GM19468 (cell line): Measurements from ENCODE around the gene UBE4A.

Experiments
- ATAC-seq: cut with Tn5 transposase; IDR thresholded peaks from one replicate; pipeline ENCODE4 v1.9.1; 2021; ENCODE audit warnings: mild to moderate bottlenecking, moderate library complexity, moderate number of reproducible peaks; ENCODE audit not compliant: unreplicated experiment; ENCODE audit errors: extremely low read depth

The UBE4A gene, protein sequence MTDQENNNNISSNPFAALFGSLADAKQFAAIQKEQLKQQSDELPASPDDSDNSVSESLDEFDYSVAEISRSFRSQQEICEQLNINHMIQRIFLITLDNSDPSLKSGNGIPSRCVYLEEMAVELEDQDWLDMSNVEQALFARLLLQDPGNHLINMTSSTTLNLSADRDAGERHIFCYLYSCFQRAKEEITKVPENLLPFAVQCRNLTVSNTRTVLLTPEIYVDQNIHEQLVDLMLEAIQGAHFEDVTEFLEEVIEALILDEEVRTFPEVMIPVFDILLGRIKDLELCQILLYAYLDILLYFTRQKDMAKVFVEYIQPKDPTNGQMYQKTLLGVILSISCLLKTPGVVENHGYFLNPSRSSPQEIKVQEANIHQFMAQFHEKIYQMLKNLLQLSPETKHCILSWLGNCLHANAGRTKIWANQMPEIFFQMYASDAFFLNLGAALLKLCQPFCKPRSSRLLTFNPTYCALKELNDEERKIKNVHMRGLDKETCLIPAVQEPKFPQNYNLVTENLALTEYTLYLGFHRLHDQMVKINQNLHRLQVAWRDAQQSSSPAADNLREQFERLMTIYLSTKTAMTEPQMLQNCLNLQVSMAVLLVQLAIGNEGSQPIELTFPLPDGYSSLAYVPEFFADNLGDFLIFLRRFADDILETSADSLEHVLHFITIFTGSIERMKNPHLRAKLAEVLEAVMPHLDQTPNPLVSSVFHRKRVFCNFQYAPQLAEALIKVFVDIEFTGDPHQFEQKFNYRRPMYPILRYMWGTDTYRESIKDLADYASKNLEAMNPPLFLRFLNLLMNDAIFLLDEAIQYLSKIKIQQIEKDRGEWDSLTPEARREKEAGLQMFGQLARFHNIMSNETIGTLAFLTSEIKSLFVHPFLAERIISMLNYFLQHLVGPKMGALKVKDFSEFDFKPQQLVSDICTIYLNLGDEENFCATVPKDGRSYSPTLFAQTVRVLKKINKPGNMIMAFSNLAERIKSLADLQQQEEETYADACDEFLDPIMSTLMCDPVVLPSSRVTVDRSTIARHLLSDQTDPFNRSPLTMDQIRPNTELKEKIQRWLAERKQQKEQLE

DNA sequence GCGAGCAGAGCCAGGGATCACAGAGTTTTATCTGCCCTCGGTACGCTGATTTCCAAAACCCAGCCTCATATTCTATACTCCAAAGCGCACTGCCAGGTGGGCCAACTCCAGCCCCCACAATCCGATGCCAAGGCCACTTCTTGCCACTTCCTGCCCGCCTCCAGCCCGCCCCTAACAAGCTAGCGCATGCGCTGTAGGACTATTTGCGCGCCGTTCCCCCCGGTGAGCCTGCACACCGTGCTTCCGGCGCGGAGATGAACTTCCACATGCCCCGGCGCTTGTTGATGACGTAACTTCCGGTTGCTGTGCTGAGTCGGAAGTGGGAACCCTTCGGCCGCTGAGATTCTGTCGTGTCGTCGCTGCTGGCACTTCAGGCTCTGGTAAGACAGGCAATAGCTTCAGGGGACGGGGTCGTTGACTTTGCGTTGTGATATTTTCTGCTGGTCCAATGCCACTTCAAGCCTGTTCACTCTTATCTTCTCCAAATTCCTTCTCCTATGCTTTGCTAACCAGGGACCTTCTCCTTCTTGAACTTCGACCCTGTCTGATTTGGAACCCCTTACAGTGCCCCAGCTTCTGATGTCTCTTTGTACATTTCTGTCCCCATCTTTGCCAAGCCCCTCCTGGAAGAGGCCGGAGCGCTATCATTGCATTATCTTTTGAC lies at the start of gene UBE4A:
UBE4A (plus strand) TSS at position 306 of the 664 bp plus-strand sequence. CDS start 5,481 bp downstream, outside the sequence.
- peak; percentile 70 for ATAC-seq

DNA sequence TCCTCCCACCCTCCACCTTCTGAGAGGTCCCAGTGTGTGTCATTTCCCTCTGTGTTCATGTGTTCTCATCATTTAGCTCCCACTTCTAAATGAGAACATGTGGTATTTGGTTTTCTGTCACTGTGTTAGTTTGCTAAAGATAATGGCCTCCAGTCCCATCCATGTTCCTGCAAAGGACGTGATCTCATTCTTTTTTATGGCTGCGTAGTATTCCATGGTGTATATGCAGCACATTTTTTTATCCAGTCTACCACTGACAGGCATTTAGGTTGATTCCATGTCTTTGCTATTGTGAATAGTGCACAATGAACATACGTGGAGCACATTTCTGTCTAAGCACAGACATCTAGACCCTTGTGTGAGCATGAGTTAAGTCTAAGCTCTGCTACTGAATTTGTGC lies 49.1 kb upstream of the UBE4A start:
- ATAC-seq: no peak

DNA sequence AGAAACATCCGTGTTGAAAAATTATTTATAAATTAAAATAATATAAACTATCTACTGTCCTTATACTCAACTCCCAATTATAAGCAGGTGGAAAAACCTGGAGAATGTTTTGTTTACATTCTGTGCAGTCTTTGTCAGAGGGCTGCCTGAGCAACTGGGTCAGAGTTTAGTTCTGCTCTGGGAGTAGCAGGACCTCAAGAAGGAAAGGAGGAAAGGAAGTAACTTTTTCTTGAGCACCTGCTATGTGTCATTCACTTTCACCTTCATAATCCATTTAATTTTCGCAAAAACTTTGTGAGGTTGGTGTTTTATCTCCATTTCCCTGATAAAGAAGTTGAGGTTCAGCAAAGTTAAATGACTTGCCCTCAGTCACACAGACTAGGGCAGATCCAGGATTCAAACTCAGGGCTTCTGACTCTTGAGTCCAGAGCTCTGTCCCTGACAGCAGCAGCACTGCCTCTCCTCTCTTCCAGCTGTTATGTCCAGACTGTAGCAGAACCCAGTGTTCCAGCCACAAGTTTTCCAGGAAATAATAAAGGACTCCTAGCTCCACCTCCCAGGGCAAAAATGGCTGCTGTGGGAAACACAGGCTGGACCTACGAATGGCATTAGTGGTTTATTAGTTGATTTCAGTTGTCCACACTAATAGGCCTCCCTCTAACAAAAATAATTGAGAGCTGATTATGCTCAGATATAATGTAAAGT lies 48.5 kb upstream of the UBE4A start:
- no peak for ATAC-seq

DNA sequence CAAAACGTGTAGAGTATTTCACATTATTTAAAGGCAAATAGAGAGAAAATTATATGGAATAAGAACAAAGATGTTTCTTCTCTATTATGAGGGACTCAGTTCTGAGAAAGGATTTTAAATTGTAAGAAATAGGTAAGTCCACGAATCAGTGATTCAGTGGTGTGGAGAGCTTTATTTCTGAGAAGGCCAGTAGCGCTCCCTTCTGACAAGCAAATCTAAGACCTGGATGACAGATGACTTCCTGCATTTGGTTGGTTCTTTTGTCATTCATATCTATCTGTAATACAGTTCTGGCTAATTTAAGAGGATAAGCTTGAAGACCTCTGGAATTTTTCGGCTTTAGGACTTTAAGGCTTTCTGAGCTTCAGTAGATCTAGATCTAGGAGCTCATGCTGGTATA lies 47.9 kb upstream of the UBE4A start:
- ATAC-seq: no peak

DNA sequence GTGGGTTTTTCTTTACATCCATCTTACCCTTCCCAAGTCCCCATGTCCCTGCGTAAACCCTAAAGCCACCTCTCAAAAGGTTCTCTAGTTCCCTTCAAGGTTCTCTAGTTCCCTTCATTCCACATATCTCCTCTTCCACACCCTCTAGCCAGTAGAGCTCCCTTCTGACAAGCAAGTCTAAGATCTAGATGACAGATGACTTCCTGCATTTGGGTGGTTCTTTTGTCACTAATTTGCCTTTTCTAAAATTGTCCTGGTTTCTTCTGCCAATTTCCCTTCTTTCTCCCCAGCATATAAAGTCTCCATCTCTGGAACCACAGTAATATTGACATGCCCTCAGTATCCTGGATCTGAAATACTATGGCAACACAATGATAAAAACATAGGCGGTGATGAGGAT lies 47.1 kb upstream of the UBE4A start:
- no peak for ATAC-seq

DNA sequence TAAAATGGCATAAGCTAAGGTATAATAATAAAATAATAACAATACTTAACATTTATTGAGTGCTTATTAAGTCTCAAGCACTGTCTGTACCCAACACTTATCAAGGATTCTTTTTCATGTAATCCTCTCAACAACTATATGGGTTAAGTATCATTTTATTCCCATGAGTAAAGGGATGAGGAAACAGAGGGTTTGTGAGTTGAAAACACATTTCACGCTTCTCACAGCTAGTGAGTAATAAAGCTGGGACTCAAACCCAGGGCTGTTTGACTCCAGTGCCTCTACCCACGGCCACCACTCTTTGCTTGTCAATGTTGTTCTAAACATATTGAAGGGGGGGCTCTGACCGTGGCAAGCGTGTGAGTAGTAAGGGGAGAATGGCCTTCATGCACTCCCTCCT lies 46.2 kb upstream of the UBE4A start:
- no peak for ATAC-seq

DNA sequence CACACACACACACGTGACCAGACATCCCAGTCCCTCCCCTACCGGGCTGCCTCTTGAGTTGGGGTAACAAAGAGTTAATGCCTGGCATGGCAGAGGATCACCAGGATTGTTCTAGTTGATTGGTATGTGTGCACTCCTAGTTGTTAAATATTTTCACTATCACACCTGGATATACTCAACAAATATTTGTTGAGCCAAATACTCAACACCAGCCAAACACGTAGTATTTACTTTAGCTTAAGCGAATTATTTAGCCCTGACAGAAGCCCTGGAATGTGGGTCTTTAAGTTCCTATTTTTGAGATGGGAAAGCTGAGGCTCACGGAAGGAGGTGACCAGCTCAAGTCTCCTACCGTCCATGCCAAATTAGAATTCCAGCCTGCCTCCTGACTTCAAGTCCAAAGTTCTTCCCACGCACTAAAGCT lies 44.4 kb upstream of the UBE4A start:
- ATAC-seq: no peak

DNA sequence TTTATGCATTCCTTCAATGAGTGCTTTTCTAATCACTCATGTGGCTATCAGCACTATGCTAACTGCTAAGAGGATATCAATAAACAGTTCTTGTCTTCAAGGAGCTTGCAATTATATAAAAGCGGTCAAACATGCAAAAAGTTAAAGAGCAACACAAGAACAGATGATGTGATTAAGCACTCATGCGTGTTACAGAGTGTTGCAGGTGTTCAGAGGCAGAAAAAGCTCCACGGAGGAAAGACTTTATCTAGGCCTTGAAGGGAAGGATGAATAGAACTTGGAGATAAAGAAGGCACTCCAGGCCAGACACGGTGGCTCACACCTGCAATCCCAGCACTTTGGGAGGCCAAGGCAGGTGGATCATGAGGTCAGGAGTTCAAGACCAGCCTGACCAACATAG lies 41.3 kb upstream of the UBE4A start:
- ATAC-seq: no peak

DNA sequence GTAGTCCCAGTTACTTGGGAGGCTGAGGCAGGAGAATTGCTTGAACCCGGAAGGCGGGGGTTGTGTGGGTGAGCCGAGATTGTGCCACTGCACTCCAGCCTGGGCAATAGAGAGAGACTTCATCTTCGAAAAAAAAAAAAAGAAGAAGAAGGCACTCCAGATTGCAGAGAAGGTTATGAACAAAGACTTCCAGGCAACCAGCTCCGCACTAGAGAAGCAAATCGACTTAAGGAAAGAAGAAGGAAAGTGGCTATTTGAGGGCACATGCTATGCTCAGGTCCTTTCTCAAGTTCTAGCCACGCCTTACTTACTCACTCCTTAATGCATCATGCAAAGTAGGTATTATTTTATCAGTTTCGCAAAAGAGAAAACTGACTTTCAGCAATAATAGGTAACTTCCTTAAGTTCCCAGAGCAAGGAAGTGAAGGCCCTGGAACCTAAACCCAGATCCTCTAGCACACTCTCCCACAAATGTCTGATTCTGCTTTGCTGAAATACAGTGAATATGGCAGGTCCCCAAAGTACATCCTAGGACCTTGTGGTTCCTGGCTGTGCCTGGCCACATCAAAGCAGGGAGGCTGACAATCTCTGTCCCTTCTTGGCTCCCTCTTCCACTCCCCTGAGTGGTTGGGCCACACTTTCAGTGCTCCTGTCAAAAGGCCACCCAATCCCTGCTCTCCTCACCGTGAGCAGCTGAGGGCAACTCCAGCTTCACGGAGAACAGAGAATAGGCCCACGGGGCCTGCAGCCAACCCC lies 40.6 kb upstream of the UBE4A start:
- ATAC-seq: no peak

DNA sequence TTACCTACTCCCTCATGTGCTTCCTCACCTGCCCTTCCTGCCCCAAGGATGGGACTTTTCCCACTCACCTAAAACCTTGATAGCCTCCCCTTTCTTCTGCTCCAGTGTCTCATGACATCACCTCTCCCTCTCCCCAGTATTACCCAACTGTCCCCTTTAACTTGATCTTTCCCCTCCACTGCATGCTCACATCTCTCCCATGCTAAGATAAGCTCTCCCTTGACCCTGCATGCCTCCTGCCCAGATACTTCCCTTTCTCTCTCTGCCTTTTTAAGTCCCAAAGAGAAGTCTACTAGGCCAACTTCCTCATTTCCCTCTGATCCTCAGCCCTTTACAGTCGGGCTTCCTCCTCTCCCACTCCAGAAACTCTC lies 40.1 kb upstream of the UBE4A start:
- no peak for ATAC-seq

DNA sequence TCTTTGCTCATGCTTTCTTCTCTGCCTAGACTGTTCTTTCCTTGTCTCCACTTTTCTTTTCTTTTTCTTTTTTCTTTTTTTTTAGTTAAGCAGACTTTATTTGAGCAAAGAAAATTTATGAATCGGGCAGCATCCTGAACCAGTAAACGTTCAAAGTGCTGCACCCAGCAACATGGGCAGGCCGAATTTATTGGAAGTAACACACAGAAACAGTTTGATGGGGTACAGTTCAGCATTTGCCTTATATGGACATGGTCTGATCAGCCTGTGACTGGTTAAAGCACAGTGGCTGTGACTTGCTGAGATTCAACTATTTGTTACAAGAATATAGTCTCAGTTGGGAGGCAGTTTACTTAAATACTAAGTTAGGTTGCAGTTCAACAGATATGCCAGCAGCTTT lies 38.9 kb upstream of the UBE4A start:
- ATAC-seq: no peak

DNA sequence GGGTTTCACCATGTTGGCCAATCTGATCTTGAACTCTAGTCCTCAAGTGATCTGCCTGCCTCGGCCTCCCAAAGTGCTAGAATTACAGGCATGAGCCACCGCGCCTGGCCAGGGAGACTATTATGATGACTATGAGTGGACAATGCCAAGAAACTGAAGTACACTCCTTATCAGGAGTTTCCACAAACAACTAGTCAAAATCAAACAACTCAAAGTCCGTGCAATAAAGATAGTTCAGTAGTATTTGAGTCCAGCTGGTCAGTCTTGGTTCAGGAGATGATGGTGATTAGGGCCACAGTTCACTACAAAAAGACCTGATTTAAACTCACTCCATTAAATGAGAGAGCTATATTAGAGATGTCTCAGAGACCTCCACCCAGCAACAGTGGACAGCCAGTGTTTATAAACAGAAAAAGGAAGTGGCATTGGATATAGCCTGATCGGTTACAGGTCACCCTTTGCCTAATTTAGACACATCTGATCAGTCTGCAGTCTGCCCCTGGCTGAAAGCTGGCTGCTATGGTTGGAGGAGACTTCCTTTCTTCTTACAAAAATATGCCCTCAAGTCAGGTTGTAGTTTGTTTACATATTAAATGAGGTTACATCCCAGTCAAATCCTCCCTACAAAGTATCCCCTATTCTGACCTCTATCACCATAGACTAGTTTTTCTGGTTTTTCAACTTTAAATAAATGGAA lies 37.9 kb upstream of the UBE4A start:
- ATAC-seq: no peak

DNA sequence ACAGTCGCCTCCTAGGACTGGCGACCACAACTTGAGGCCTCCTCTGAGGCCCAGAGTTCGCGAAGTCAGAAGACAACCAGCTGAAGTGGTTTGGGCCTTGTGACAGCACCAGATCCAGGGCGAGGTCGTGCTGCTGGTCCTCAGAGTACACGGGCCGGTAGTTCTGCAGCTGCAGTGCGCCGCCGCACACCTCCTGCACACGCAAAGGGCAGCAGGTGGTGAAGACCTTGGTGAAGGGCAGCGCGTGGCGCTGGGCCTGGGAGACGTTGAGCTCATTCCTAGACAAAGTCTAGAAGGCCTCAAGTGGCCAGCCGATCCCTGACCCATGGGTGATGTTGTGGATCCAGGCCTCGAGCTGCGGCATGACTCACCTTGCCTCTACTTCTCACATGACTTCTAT lies 36.7 kb upstream of the UBE4A start:
- no peak for ATAC-seq

DNA sequence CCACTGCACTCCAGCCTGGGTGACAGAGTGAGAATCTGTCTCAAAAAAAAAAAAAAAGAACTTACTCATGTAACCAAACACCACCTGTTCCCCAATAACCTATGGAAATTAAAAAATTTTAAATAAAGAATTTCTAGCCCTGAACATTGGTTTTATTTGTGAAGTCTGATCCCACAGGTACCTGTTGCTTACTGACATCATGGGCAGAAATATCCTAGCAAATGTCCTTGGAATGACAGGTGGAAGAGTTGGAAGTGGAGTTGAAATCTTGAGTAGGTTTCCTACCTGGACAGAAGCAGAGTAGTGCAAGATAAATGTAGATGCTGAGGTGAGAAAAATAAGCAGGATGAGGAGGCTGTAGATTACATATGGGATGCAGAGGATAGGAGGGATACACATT lies 34.1 kb upstream of the UBE4A start:
- ATAC-seq: no peak

DNA sequence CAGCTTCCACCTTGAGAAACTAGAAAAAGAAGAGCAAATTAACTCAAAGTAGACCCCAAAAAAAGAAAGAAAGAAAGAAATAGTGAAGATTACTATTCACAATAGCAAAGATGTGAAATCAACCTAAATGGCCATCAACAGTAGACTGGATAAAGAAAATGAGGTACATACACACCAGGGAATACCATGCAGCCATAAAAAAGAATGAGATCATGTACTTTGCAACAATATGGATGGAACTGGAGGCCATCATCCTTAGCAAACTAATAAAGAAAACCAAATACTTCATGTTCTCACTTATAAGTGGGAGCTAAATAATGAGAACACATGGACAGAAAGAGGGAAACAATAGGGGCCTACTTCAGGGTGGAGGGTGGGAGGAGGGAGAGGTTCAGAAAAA lies 30.7 kb upstream of the UBE4A start:
- ATAC-seq: no peak

DNA sequence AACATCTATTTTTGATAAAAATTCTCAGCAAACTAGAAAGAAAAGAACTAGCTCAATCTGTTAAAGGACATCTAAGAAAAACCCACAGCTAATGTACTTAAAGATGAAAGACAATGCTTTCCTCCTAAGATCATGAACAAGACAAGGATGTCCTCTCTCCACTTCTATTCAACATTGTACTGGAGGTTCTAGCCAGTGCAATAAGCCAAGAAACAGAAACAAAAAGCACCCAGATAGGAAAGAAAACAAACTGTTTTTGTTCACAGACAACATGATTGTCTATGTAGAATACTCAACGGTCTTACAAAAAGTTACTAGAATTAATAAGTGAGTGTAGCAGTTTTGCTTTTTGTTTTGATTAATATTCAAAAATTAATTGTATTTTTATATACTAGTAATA lies 24.7 kb upstream of the UBE4A start:
- no peak for ATAC-seq

DNA sequence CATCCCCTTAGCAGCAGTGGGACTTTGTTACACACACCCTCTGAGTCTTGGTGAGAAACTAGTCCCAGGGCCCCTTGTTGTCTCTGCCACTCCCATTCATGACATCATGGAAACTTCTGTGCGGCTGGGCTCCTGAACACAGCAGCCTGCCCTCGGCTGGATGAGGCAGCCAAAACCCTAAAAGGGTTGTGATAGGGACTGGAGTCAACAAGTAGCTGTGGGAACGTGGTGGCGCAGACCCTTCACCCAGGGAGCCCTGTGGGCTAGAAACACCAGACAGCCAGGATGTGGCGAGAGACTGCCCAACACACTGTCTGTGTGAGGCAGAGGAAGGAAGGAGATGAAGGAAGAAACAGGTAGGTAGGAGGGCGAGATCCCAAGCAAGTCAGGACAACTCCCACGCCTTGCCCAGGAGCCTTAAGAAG lies 20.8 kb upstream of the UBE4A start:
- ATAC-seq: no peak

DNA sequence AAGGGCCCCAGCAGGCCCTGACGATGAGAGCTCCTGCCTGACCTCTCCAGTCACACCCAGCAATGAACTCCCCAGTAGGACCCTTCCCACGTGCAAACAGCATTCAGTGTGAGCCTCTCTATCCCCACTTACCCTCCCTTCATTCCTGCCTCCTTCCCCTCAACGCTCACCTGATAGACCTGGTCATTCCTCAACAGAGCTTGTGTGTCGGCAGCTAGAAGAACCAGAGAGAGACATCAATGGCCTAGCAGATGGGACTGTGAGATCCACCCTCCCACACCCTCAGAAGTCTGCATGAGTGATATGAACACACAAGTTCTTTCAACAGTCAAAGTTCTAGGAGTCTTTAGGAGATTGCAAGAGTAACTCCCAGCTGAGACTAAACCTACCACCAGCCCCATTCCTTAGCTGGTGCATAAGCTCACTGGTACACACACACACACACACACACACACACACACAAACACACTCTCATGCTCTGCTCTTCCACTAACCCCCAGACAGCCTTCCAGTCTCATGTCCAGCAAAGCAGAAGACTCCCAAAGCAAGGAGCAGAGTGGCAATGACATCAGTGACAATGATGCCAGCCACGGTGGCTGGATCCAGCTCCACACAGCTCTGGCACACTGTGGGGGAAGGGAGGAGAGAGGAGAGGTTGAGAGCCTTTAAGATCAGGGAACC lies 20.0 kb upstream of the UBE4A start:
- no peak for ATAC-seq
